ENCODE results near the gene ARSG. TPM values are rescaled to one million over a fixed set of nuclear protein-coding genes. Genes with fewer than 3 reads are reported as not detected.

Gene ARSG
- total and polyA plus RNA-seq, 2 of the 13 experiments (the other 11 are each of a cell fraction or from before 2014, with no cell fraction given), result 3.7 to 15.2 TPM

- no peak overlapping the region for H3K27ac ChIP-seq (ENCODE audit: extremely low read length, insufficient read depth, low read length)
- POLR2A ChIA-PET, result interaction anchor here (1.2 kb wide), 1 partner anchor 55 kb away, joined by 4 read pairs; no protein-coding TSS in a partner anchor
Measured at GRCh38 chr17:68328676-68329075, 37.4 kb downstream of the ARSG start.

DNA sequence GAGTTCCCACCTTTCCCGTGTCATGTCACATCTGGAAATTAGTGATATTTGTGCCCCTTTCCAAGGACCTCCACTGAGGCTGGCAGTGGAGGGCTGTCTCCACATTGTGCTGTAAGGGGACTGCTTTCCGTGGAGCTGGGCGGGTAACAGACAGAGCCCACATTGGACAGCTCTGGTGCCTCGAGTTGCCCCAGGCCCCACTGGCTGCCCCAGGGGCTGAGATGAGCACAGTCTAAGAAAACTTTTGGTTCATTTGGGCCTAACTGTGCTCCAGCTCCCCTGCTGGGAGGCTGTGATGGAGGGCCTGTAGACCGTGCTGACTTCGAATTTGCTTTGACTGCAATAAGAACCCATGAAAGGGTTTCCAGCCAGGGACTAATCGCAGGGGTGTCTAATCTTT lies 38.0 kb downstream of the ARSG start:
- POLR2A ChIA-PET, result interaction anchor here (1.4 kb wide), 1 partner anchor 127 kb away, joined by 3 read pairs; no protein-coding TSS in a partner anchor
- Histone ChIP-seq H3K36me3 (replicated peaks in 1 of 2; ENCODE audit: control insufficient read depth in 1 of 2, insufficient read depth in 2 of 2, low read length in 2 of 2) (no peaks in the 10 kb centered on the region), H3K4me3 (replicated peaks in 1 of 3; ENCODE audit: insufficient read depth in 1 of 3, low read depth in 2 of 3, low read length in 3 of 3) (no peak overlapping the region)

More at GRCh38 chr17:68328676-68329075, 37.4 kb downstream of the ARSG start:
- Histone ChIP-seq H3K4me1 (ENCODE audit: insufficient read depth, low read length) (no peaks in the 10 kb centered on the region), H3K4me3 (replicated peaks in 1 of 3; ENCODE audit: insufficient read depth in 1 of 3, low read depth in 2 of 3, low read length in 3 of 3) (no peak overlapping the region), H3K27me3 (ENCODE audit: control insufficient read depth in 1 of 2, insufficient read depth in 2 of 2, low read length in 2 of 2) (no peaks in the 10 kb centered on the region), H3K9me3 (ENCODE audit: low read length) (peaks cover 7% of the 10 kb centered on the region; the same call in 1 of the 2 replicates), H4K20me1 (ENCODE audit: insufficient read depth, low read length) (no peaks in the 10 kb centered on the region), H3K36me3 (replicated peaks in 1 of 2; ENCODE audit: control insufficient read depth in 1 of 2, insufficient read depth in 2 of 2, low read length in 2 of 2) (no peaks in the 10 kb centered on the region), H3K9ac (ENCODE audit: insufficient read depth, low read depth, low read length) (no peak overlapping the region), H3K79me2 (ENCODE audit: insufficient read depth, low read length) (no peaks in the 10 kb centered on the region), H2AFZ (ENCODE audit: low read length) (no peak overlapping the region), H3K4me2 (ENCODE audit: low read depth, low read length) (no peak overlapping the region)
- TF ChIP-seq NBN (conservative IDR thresholded peaks at IDR 0.05), result no peak
- TF ChIP-seq NFATC3 (CRISPR knock-in tag; IDR thresholded peaks at IDR 0.05), result no peak
- TF ChIP-seq REPIN1 (CRISPR knock-in tag; IDR thresholded peaks at IDR 0.05; ENCODE audit: borderline replicate concordance, low read depth), result no peak
- no peak for TF ChIP-seq ZNF564 (CRISPR knock-in tag; IDR thresholded peaks at IDR 0.05)
- no peak for TF ChIP-seq FOSL2 (CRISPR knock-in tag; IDR thresholded peaks at IDR 0.05)
- TF ChIP-seq, protein P1, sequence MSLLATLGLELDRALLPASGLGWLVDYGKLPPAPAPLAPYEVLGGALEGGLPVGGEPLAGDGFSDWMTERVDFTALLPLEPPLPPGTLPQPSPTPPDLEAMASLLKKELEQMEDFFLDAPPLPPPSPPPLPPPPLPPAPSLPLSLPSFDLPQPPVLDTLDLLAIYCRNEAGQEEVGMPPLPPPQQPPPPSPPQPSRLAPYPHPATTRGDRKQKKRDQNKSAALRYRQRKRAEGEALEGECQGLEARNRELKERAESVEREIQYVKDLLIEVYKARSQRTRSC (CRISPR knock-in tag; IDR thresholded peaks at IDR 0.05; ENCODE audit: low read depth), result no peak
- TF ChIP-seq KDM3A (CRISPR knock-in tag; IDR thresholded peaks at IDR 0.05; ENCODE audit: low read depth), result no peak
- TF ChIP-seq CCDC6 (CRISPR knock-in tag; IDR thresholded peaks at IDR 0.05), result no peak
- TF ChIP-seq, protein P2, sequence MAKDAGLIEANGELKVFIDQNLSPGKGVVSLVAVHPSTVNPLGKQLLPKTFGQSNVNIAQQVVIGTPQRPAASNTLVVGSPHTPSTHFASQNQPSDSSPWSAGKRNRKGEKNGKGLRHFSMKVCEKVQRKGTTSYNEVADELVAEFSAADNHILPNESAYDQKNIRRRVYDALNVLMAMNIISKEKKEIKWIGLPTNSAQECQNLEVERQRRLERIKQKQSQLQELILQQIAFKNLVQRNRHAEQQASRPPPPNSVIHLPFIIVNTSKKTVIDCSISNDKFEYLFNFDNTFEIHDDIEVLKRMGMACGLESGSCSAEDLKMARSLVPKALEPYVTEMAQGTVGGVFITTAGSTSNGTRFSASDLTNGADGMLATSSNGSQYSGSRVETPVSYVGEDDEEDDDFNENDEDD (CRISPR knock-in tag; IDR thresholded peaks at IDR 0.05; ENCODE audit: borderline replicate concordance), result no peak
- TF ChIP-seq TBP (CRISPR knock-in tag; IDR thresholded peaks at IDR 0.05), result no peak
- 62% methylated on average over 4 of the region's 4 CpGs for WGBS (ENCODE audit: low lambda C conversion rate)
- in situ Hi-C loops (cut with HindIII; ENCODE audit: extremely low pct_ligation_motif_present, low pct_unique_long_range_greater_than_20kb), result no loop called here
- intact Hi-C loops (cut with micrococcal nuclease; ENCODE audit: unreplicated experiment), result no loop called here
- CTCF ChIA-PET (ENCODE audit: low intra/inter-chr PET ratio, low total read pairs), result no interaction called here
- DNase-seq (ENCODE audit: low spot score) (no peak), ATAC-seq (no peak; the same call in 2 of the 3 replicates), FAIRE-seq (no peak)
- no TSS peak for BruUV-seq (replicated peaks)

More for the DNA sequence above, 38.0 kb downstream of the ARSG start:
- FAIRE-seq, result no peak
- TF ChIP-seq ZBTB7A (CRISPR knock-in tag; IDR thresholded peaks at IDR 0.05), result no peak
- TF ChIP-seq JARID2 (CRISPR knock-in tag; IDR thresholded peaks at IDR 0.05; ENCODE audit: insufficient replicate concordance), result no peak
- TF ChIP-seq ZMYM4 (CRISPR knock-in tag; IDR thresholded peaks at IDR 0.05), result no peak
- TF ChIP-seq ZNF121 (CRISPR knock-in tag; IDR thresholded peaks at IDR 0.05), result no peak
- TF ChIP-seq, protein P3, sequence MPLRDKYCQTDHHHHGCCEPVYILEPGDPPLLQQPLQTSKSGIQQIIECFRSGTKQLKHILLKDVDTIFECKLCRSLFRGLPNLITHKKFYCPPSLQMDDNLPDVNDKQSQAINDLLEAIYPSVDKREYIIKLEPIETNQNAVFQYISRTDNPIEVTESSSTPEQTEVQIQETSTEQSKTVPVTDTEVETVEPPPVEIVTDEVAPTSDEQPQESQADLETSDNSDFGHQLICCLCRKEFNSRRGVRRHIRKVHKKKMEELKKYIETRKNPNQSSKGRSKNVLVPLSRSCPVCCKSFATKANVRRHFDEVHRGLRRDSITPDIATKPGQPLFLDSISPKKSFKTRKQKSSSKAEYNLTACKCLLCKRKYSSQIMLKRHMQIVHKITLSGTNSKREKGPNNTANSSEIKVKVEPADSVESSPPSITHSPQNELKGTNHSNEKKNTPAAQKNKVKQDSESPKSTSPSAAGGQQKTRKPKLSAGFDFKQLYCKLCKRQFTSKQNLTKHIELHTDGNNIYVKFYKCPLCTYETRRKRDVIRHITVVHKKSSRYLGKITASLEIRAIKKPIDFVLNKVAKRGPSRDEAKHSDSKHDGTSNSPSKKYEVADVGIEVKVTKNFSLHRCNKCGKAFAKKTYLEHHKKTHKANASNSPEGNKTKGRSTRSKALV (CRISPR knock-in tag; IDR thresholded peaks at IDR 0.05), result no peak
- no peak for TF ChIP-seq GFI1 (CRISPR knock-in tag; IDR thresholded peaks at IDR 0.05; ENCODE audit: borderline replicate concordance)
- Histone ChIP-seq H3K9ac (ENCODE audit: insufficient read depth, low read depth, low read length) (no peak overlapping the region), H4K20me1 (ENCODE audit: insufficient read depth, low read length) (no peaks in the 10 kb centered on the region), H3K79me2 (ENCODE audit: insufficient read depth, low read length) (no peaks in the 10 kb centered on the region), H3K27me3 (ENCODE audit: control insufficient read depth in 1 of 2, insufficient read depth in 2 of 2, low read length in 2 of 2) (no peaks in the 10 kb centered on the region), H2AFZ (ENCODE audit: low read length) (no peak overlapping the region), H3K27ac (ENCODE audit: extremely low read length, insufficient read depth, low read length) (no peak overlapping the region), H3K9me3 (ENCODE audit: low read length) (peaks cover 7% of the 10 kb centered on the region; the same call in 1 of the 2 replicates), H3K4me1 (ENCODE audit: insufficient read depth, low read length) (no peaks in the 10 kb centered on the region), H3K4me2 (ENCODE audit: low read depth, low read length) (no peak overlapping the region)
- in situ Hi-C loops (cut with HindIII; ENCODE audit: extremely low pct_ligation_motif_present, low pct_unique_long_range_greater_than_20kb) (no loop called here), intact Hi-C loops (cut with micrococcal nuclease; ENCODE audit: unreplicated experiment) (no loop called here)
- DNase-seq (ENCODE audit: low spot score), result no peak
- BruUV-seq (replicated peaks), result no TSS peak
- ATAC-seq, result no peak; the same call in 1 of the 3 replicates
- 86% methylated on average over 6 of the region's 7 CpGs for WGBS (ENCODE audit: low lambda C conversion rate)
- CTCF ChIA-PET (ENCODE audit: low intra/inter-chr PET ratio, low total read pairs), result no interaction called here
